WI38 (cell line): ENCODE results near the gene PRPF40A.

Experiments
- H3K4me3 ChIP-seq: 2 replicates; pipeline ENCODE4 v1.5.1; 2011; ENCODE audit warnings: low read depth, mild to moderate bottlenecking, control low read depth, low read length
- TF ChIP-seq, protein P1 (sequence below): IDR thresholded peaks from 2 replicates; pipeline ENCODE4 v1.5.1; 2012; ENCODE audit warnings: low read depth, mild to moderate bottlenecking, control low read depth, low read length

PRPF40A gene

DNA sequence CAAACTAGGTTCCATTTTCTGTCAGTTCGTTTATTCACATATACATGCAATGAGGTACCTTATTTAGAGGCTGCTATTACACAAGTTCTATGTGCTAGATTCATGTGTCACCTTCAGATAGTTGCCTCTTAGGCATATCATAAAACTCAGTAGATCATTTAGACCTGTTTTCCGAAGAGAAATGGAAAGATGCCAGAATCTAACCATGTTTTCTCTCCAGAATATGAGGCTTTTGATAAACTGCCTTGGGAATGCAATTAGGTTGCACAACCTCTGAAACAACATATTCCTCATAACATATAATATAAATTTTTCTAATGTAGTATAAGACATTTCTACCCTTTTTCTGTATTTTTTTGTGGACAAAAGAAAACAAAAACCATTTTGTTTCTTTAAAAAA, 108.1 kb downstream of the PRPF40A start:
- no peak overlapping the region for H3K4me3 ChIP-seq
- TF ChIP-seq, protein P1, sequence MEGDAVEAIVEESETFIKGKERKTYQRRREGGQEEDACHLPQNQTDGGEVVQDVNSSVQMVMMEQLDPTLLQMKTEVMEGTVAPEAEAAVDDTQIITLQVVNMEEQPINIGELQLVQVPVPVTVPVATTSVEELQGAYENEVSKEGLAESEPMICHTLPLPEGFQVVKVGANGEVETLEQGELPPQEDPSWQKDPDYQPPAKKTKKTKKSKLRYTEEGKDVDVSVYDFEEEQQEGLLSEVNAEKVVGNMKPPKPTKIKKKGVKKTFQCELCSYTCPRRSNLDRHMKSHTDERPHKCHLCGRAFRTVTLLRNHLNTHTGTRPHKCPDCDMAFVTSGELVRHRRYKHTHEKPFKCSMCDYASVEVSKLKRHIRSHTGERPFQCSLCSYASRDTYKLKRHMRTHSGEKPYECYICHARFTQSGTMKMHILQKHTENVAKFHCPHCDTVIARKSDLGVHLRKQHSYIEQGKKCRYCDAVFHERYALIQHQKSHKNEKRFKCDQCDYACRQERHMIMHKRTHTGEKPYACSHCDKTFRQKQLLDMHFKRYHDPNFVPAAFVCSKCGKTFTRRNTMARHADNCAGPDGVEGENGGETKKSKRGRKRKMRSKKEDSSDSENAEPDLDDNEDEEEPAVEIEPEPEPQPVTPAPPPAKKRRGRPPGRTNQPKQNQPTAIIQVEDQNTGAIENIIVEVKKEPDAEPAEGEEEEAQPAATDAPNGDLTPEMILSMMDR, result no peak

DNA sequence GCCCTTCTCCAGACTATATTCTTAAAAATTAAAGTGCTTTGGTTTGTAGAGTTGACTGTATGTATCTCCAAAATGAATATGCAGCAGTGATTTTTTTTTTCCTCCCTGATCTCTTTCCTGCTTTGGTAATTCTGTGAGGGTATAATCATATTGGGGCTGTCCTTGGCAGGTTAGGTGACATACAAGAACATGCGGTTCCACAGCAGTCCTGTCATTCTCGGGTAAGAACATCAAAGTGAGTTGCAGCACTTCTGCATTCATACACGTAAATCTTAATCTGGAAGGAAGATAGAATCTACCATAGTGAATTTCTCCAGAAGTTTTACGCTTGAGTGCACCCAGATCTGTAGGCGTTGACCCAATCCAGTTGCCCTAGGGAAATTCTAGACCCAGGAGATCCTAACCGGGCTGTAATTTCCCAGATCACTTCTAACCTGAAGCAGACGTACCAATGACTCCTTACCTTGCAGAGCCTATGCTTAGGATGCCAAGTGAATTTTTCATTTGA, 109.4 kb downstream of the PRPF40A start:
- TF ChIP-seq, protein P1, result no peak
- H3K4me3 ChIP-seq, result no peak overlapping the region

DNA sequence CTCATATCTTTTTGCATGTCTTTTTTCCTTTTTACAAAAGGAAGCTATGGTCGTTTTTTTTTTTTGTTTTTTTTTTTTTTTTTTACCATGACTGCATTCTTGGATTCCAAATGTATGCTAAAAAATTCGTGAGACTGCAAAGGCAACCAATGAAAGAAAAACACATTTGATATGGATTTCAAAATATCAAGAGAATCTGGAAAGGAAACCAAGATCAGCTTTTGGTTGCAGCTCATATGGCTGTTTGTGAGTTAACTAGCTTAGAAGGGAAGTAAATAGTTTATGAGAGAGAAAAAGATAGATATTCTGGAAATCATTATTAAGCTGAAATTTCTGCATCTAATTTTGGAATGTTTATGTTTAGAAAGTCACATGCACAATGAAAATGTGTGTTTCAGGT, 110.3 kb downstream of the PRPF40A start:
- TF ChIP-seq, protein P1, result no peak
- H3K4me3 ChIP-seq, result no peak overlapping the region

DNA sequence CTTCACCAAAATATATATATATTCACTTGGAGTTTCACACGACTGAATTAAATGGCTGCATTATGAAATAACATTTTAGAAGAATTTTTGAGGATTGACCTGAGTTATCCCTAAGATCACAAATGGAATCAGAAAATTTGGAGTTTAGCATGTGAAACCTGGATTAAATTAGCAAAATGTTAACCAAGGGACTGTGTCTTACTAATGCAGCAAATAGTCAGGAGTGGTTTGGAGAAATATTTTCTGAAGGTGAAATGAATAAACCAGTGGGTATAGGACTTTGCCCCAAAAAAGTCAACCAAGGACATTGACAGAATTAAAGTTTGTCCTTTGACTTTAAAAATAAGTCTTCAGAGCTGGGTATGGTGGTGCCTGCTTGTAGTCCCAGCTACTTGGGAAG, 111.2 kb downstream of the PRPF40A start:
- H3K4me3 ChIP-seq, result no peak overlapping the region
- TF ChIP-seq, protein P1, result no peak

DNA sequence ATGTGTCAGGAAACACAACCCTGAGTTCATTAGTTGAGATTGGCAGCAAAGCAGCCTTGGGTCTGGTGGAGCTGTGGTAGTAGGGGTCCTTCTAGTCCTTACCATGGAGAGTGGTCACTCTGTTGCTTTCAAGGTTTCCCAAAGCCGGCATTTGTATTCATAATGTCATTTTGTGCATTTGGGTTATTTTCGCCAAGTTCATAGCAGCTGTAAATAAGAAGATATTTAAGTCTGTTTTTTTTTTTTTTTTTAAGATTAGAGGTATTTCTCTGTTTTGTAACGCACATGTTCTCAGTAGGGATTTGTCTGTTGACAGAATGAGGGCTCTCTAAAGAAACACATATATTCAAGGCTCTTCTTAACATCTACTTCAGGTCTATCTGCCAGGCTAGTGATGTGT, 114.1 kb downstream of the PRPF40A start:
- H3K4me3 ChIP-seq, result no peak overlapping the region
- TF ChIP-seq, protein P1, result no peak

DNA sequence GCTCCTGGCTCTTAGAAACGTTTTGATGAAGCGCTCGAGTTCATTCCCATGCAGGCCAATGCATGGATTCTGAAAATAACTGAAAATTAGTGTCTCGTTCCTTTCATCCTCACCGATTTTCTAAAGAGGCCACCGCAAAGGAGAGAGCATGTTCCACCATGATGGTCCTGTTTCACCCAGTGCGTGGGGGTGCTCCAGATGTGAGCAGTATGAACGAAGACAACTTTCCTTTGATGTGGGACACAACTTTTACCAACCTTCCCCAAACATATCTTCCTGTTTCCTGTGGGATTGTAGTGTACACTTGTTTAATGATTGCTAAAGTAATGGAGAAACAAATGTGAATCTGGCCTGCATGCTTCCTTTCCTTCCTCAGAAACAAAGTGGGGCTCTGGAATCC, 114.5 kb downstream of the PRPF40A start:
- TF ChIP-seq, protein P1, result no peak
- no peak overlapping the region for H3K4me3 ChIP-seq
